GM23338 (cell line): ENCODE measurements around the gene RAB5B. TPM values are rescaled to one million over a fixed set of nuclear protein-coding genes. Genes with fewer than 3 reads are reported as not detected.
A peak's percentile ranks its signal among the peaks of the same experiment; 100 is the strongest.

Experiments used
- ATAC-seq: fragments of 200-7000 bp; cut with Tn5 transposase; 3 replicates; pipeline ENCODE4 v1.9.1; 2020
- DNase-seq: peaks from one replicate; pipeline ENCODE4 v3.0.0-alpha.2; 2015; ENCODE audit warnings: low spot score
- H2AFZ ChIP-seq: fragments of 200-600 bp; sonication (generic); 2 replicates; pipeline ENCODE4 v1.8.0; 2016; ENCODE audit warnings: antibody characterized with exemption, mild to moderate bottlenecking, moderate library complexity
- H3F3A ChIP-seq: fragments of 200-600 bp; sonication (generic); replicated peaks from 2 replicates; pipeline ENCODE4 v1.8.0; 2017; ENCODE audit warnings: antibody characterized with exemption, mixed run types, low read depth
- H3K27ac ChIP-seq: fragments of 200-600 bp; sonication (generic); 2 replicates; pipeline ENCODE4 v1.6.1; 2016; ENCODE audit warnings: low read depth
- H3K27me3 ChIP-seq: fragments of 200-600 bp; sonication (generic); 2 replicates; pipeline ENCODE4 v1.8.0; 2016; ENCODE audit warnings: mild to moderate bottlenecking, mixed run types, moderate library complexity; ENCODE audit not compliant: insufficient read depth
- H3K36me3 ChIP-seq: fragments of 200-600 bp; sonication (generic); 2 replicates; pipeline ENCODE4 v1.8.0; 2016; ENCODE audit warnings: mild to moderate bottlenecking; ENCODE audit not compliant: insufficient read depth
- H3K4me1 ChIP-seq: fragments of 200-600 bp; sonication (generic); 2 replicates; pipeline ENCODE4 v1.8.0; 2016; ENCODE audit warnings: mild to moderate bottlenecking, moderate library complexity; ENCODE audit not compliant: insufficient read depth
- H3K4me2 ChIP-seq: fragments of 200-600 bp; sonication (generic); 2 replicates; pipeline ENCODE4 v1.7.1; 2017; ENCODE audit warnings: mixed run types
- H3K4me3 ChIP-seq: fragments of 200-600 bp; sonication (generic); 2 replicates; pipeline ENCODE4 v1.6.1; 2016; ENCODE audit warnings: mixed run types
- H3K79me2 ChIP-seq: fragments of 200-600 bp; sonication (generic); replicated peaks from 2 replicates; pipeline ENCODE4 v1.8.0; 2017; ENCODE audit warnings: mild to moderate bottlenecking; ENCODE audit not compliant: insufficient read depth
- H3K9me2 ChIP-seq: fragments of 200-600 bp; sonication (generic); 2 replicates; pipeline ENCODE4 v1.8.0; 2017; ENCODE audit not compliant: insufficient read depth
- H4K20me1 ChIP-seq: fragments of 200-600 bp; sonication (generic); replicated peaks from 2 replicates; pipeline ENCODE4 v1.8.0; 2017; ENCODE audit warnings: mild to moderate bottlenecking; ENCODE audit not compliant: insufficient read depth
- H3K27ac Mint-ChIP-seq: 2 replicates; pipeline ENCODE4 v1.8.0; 2020; ENCODE audit warnings: inconsistent platforms, mild to moderate bottlenecking, moderate library complexity, mixed read lengths
- H3K27me3 Mint-ChIP-seq: 3 replicates; pipeline ENCODE4 v1.8.0; 2022; ENCODE audit warnings: low read depth, mild to moderate bottlenecking, moderate library complexity, mixed read lengths, inconsistent platforms; ENCODE audit not compliant: insufficient read depth, poor library complexity
- H3K36me3 Mint-ChIP-seq: 3 replicates; pipeline ENCODE4 v1.8.0; 2021; ENCODE audit warnings: low read depth, mild to moderate bottlenecking, inconsistent platforms, moderate library complexity, mixed read lengths
- H3K4me1 Mint-ChIP-seq: 3 replicates; pipeline ENCODE4 v1.8.0; 2020; ENCODE audit warnings: mild to moderate bottlenecking, inconsistent platforms, mixed read lengths
- H3K4me3 Mint-ChIP-seq: 3 replicates; pipeline ENCODE4 v1.8.0; 2021; ENCODE audit warnings: moderate library complexity, mild to moderate bottlenecking, inconsistent platforms, mixed read lengths
- H3K9me3 Mint-ChIP-seq: 3 replicates; pipeline ENCODE4 v1.8.0; 2020; ENCODE audit warnings: moderate library complexity, mild to moderate bottlenecking, inconsistent platforms, mixed read lengths
- CREB1 ChIP-seq: fragments of 250-450 bp; sonication (Bioruptor Pico); IDR thresholded peaks from 2 replicates; pipeline ENCODE4 v1.5.0; 2020; ENCODE audit warnings: low read depth, mild to moderate bottlenecking, moderate library complexity
- ETS1 ChIP-seq: IDR thresholded peaks from 2 replicates; pipeline ENCODE4 v1.6.1; 2016; ENCODE audit warnings: antibody characterized with exemption
- EZH2 ChIP-seq: fragments of 200-600 bp; sonication (generic); IDR thresholded peaks from one replicate; pipeline ENCODE4 v1.8.0; 2017; ENCODE audit warnings: antibody characterized with exemption, mild to moderate bottlenecking, low read depth; ENCODE audit not compliant: unreplicated experiment
- JUNB ChIP-seq: IDR thresholded peaks from one replicate; pipeline ENCODE4 v1.6.1; 2016; ENCODE audit warnings: antibody characterized with exemption; ENCODE audit not compliant: unreplicated experiment
- POLR2AphosphoS5 ChIP-seq: IDR thresholded peaks from 2 replicates; pipeline ENCODE4 v1.6.1; 2016; ENCODE audit warnings: antibody characterized with exemption, low read depth
- STAT1 ChIP-seq: IDR thresholded peaks from one replicate; pipeline ENCODE4 v1.6.1; 2016; ENCODE audit warnings: antibody characterized with exemption; ENCODE audit not compliant: unreplicated experiment
- ZNF114 ChIP-seq: fragments of 250-450 bp; sonication (Bioruptor Pico); IDR thresholded peaks from 2 replicates; pipeline ENCODE4 v1.5.0; 2020; ENCODE audit warnings: mild to moderate bottlenecking, moderate library complexity
- ZNF462 ChIP-seq: fragments of 250-450 bp; sonication (Bioruptor Pico); IDR thresholded peaks from 2 replicates; pipeline ENCODE4 v1.5.0; 2020; ENCODE audit warnings: mild to moderate bottlenecking, moderate library complexity
- polyA plus RNA-seq: library from polyadenylated mRNA; unstranded; fragments of >200 nt; fragmentation: Nextera tagmentation; extraction: Ambion mirVana; gene quantifications from 2 replicates; pipeline ENCODE4 v1.2.1, GENCODE V29; 2016
- total RNA-seq: library from RNA; depleted of rRNA; stranded (reverse); fragments of >200 nt; shearing (Covaris generic); gene quantifications from 2 replicates; pipeline ENCODE4 v1.2.3, GENCODE V29; 2014

RAB5B gene
- total and polyA plus RNA-seq, 2 experiments from 2014 or later: 19.7 to 46.5 TPM

- Histone ChIP-seq H3K36me3 (no peaks in the 10 kb centered on the region; the same call in 1 of the 2 replicates), H3K4me2 (no peak overlapping the region)
- ATAC-seq: no peak
These were observed 55.3 kb downstream of the RAB5B start for GRCh38 chr12:56029166-56029519.

More at GRCh38 chr12:56029166-56029519, 55.3 kb downstream of the RAB5B start:
- no peak overlapping the region for H3K4me3 ChIP-seq
- H3K79me2 ChIP-seq: no peaks in the 10 kb centered on the region
- TF ChIP-seq POLR2AphosphoS5 (no peak), STAT1 (no peak), EZH2 (no peak), JUNB (no peak), ZNF462 (CRISPR knock-in tag) (no peak), CREB1 (no peak), ETS1 (no peak), ZNF114 (CRISPR knock-in tag) (no peak)
- no peaks in the 10 kb centered on the region for H3K9me3 Mint-ChIP-seq
- no peak for DNase-seq
- H3K27me3 Mint-ChIP-seq: peaks cover 8% of the 10 kb centered on the region
- no peaks in the 10 kb centered on the region for H3K9me2 ChIP-seq
- no peak overlapping the region for H3K4me3 Mint-ChIP-seq
- no peak overlapping the region for H3K27ac Mint-ChIP-seq
- H3K27me3 ChIP-seq: no peaks in the 10 kb centered on the region
- H3K27ac ChIP-seq: 0 out of 2 replicates have a peak overlapping the region, but pooled peaks have one; percentile 45
- no peaks in the 10 kb centered on the region for H3F3A ChIP-seq
- H3K4me1 Mint-ChIP-seq: no peaks in the 10 kb centered on the region
- H3K36me3 Mint-ChIP-seq: peaks cover 72% of the 10 kb centered on the region
- H2AFZ ChIP-seq: no peak overlapping the region
- H4K20me1 ChIP-seq: no peaks in the 10 kb centered on the region
- H3K4me1 ChIP-seq: no peaks in the 10 kb centered on the region
